ENCODE results near the gene BCL2L11.

BCL2L11 gene

DNA sequence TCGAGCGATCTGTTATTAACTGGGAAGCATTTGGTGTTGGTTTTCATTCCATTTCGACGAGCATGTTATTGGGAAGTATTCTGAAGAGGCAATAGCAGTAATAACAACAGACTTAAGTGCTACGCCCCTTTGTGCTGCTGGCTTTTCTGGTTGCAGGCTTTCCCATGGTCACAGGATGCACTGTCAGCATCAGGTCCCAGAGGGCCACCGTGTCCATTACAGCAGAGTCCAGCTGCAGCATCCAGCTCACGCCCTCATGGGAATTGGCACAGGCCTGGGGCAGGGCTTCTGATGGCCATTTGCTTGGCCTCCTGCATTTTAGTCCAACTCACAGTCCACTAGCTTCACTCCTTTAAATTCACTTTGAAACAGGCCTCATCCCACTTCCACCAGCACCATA lies 44.4 kb downstream of the BCL2L11 start:
- WGBS (ENCODE audit: insufficient coverage): 97% methylated on average over 7 of the region's 7 CpGs
- ChIA-PET POLR2A (no interaction called here), CTCF (no interaction called here)
- no peak for DNase-seq
- H3K9me3 ChIP-seq (ENCODE audit: control extremely low read depth in 1 of 5, control insufficient read depth in 4 of 5, insufficient read depth in 2 of 5, low read depth in 1 of 5, low read length in 4 of 5): no peaks in the 10 kb centered on the region
- H3K27me3 ChIP-seq (replicated peaks in 2 of 5; ENCODE audit: control insufficient read depth in 4 of 5, insufficient read depth in 5 of 5, low read length in 4 of 5): peaks cover 0 to 76% (median 29%) of the 10 kb centered on the region in 5 experiments
- H3K4me3 ChIP-seq (ENCODE audit: control insufficient read depth in 1 of 7, extremely low read depth in 1 of 7, insufficient read depth in 4 of 7, low read depth in 2 of 7, low read length in 6 of 7): no peak overlapping the region
- H3K4me1 ChIP-seq (ENCODE audit: control extremely low read depth in 1 of 4, control insufficient read depth in 4 of 4, insufficient read depth in 4 of 4, low read length in 3 of 4): peaks cover 0 to 19% (median 13%) of the 10 kb centered on the region in 4 experiments
- H3K36me3 ChIP-seq (ENCODE audit: control insufficient read depth in 4 of 4, insufficient read depth in 4 of 4, low read length in 3 of 4): peaks cover 0 to 14% (median 8%) of the 10 kb centered on the region in 4 experiments
- no peak overlapping the region for H3K27ac ChIP-seq (ENCODE audit: insufficient read depth in 1 of 2, low read depth in 1 of 2, low read length in 2 of 2, poor library complexity in 1 of 2, severe bottlenecking in 2 of 2)

DNA sequence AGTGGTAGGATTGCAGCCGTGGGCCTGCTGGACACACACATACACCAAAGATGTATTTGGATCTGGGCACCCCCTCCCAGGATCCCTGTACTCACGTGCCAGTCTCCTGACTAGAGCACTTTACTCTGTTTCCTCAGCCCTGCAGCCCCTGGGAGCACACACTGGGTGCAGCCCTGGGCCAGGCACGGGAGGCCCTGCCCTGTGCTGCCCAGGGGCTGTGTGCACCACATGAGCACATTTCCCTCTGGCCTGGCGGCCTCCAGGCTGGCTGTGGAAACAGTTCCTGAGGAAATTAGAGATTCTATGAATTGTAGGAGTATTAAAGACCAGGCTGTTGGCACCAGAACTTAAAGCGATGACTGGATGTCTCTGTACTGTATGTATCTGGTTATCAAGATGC lies 45.4 kb downstream of the BCL2L11 start:
- ChIA-PET CTCF (no interaction called here), POLR2A (no interaction called here)
- Histone ChIP-seq H3K27me3 (replicated peaks in 2 of 5; ENCODE audit: control insufficient read depth in 4 of 5, insufficient read depth in 5 of 5, low read length in 4 of 5) (peaks cover 0 to 72% (median 31%) of the 10 kb centered on the region in 5 experiments), H3K27ac (ENCODE audit: insufficient read depth in 1 of 2, low read depth in 1 of 2, low read length in 2 of 2, poor library complexity in 1 of 2, severe bottlenecking in 2 of 2) (no peak overlapping the region), H3K4me1 (ENCODE audit: control extremely low read depth in 1 of 4, control insufficient read depth in 4 of 4, insufficient read depth in 4 of 4, low read length in 3 of 4) (peaks cover 0 to 19% (median 13%) of the 10 kb centered on the region in 4 experiments), H3K36me3 (ENCODE audit: control insufficient read depth in 4 of 4, insufficient read depth in 4 of 4, low read length in 3 of 4) (peaks cover 0 to 14% (median 8%) of the 10 kb centered on the region in 4 experiments), H3K4me3 (ENCODE audit: control insufficient read depth in 1 of 7, extremely low read depth in 1 of 7, insufficient read depth in 4 of 7, low read depth in 2 of 7, low read length in 6 of 7) (no peak overlapping the region), H3K9me3 (ENCODE audit: control extremely low read depth in 1 of 5, control insufficient read depth in 4 of 5, insufficient read depth in 2 of 5, low read depth in 1 of 5, low read length in 4 of 5) (no peaks in the 10 kb centered on the region)
- 93% methylated on average over 3 of the region's 5 CpGs for WGBS (ENCODE audit: insufficient coverage)
- no peak for DNase-seq

DNA sequence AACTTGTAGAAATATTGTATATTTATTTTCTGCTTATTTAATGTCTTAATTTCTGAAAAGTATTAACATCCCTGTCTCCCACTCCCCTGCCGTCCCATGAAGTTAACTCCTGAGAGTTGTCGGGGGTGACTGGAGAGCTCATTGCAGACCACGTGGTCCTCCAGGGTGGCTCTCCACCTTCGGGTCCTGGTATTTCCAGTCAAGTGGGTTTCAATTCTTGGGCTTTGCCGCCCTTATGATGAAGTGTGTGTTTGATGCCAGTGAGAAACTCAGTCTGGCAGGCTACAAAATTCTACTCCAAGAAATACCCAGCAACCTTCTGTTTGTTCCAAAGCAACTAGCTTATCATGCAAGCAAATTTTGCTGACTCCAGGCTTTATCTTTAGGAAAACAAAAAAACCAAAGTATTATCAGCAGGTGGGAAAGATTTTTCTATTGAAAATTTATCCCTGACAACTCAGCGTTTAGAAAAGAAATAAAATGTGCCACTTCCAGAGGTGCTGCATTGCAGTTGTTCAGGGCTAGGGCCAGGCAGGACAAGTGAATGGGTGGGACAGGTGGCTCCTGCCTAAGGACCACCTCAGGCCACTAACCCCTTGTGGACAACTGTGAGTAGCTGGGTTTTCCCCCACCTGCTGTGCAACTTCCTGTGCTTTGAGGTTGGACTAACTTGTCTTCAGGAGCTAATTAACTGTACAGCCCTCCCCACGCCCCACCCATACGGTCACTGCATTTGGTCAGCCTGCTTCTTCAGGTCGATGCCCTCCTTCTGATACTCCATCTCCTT lies 46.6 kb downstream of the BCL2L11 start:
- Histone ChIP-seq H3K4me1 (ENCODE audit: control extremely low read depth in 1 of 4, control insufficient read depth in 4 of 4, insufficient read depth in 4 of 4, low read length in 3 of 4) (peaks cover 0 to 17% (median 12%) of the 10 kb centered on the region in 4 experiments), H3K27me3 (replicated peaks in 2 of 5; ENCODE audit: control insufficient read depth in 4 of 5, insufficient read depth in 5 of 5, low read length in 4 of 5) (peaks cover 0 to 72% (median 24%) of the 10 kb centered on the region in 5 experiments), H3K4me3 (ENCODE audit: control insufficient read depth in 1 of 7, extremely low read depth in 1 of 7, insufficient read depth in 4 of 7, low read depth in 2 of 7, low read length in 6 of 7) (no peak overlapping the region), H3K9me3 (ENCODE audit: control extremely low read depth in 1 of 5, control insufficient read depth in 4 of 5, insufficient read depth in 2 of 5, low read depth in 1 of 5, low read length in 4 of 5) (no peaks in the 10 kb centered on the region), H3K27ac (ENCODE audit: insufficient read depth in 1 of 2, low read depth in 1 of 2, low read length in 2 of 2, poor library complexity in 1 of 2, severe bottlenecking in 2 of 2) (no peak overlapping the region), H3K36me3 (ENCODE audit: control insufficient read depth in 4 of 4, insufficient read depth in 4 of 4, low read length in 3 of 4) (peaks cover 0 to 11% (median 8%) of the 10 kb centered on the region in 4 experiments)
- 98% methylated on average over 5 of the region's 9 CpGs for WGBS (ENCODE audit: insufficient coverage)
- ChIA-PET POLR2A (no interaction called here), CTCF (no interaction called here)
- no peak for DNase-seq

DNA sequence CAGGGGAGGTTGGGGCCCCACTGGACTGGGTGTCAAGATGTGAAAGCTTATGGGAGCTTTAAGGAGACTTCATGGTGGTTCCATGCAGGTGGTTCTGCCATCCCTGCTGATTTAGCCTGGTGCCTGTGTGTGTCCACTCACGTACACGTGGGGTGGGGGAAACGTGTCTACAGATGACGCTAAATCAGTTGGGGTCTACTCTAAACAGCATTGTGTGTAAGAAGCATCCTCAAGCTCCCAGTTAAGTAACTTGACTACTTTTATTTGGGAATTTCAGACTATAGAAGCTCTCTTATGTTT lies 47.1 kb downstream of the BCL2L11 start:
- ChIA-PET CTCF (no interaction called here), POLR2A (no interaction called here)
- H3K27me3 ChIP-seq (replicated peaks in 2 of 5; ENCODE audit: control insufficient read depth in 4 of 5, insufficient read depth in 5 of 5, low read length in 4 of 5): peaks cover 0 to 75% (median 27%) of the 10 kb centered on the region in 5 experiments
- H3K4me3 ChIP-seq (ENCODE audit: control insufficient read depth in 1 of 7, extremely low read depth in 1 of 7, insufficient read depth in 4 of 7, low read depth in 2 of 7, low read length in 6 of 7): no peak overlapping the region
- no peak overlapping the region for H3K27ac ChIP-seq (ENCODE audit: insufficient read depth in 1 of 2, low read depth in 1 of 2, low read length in 2 of 2, poor library complexity in 1 of 2, severe bottlenecking in 2 of 2)
- no peaks in the 10 kb centered on the region for H3K9me3 ChIP-seq (ENCODE audit: control extremely low read depth in 1 of 5, control insufficient read depth in 4 of 5, insufficient read depth in 2 of 5, low read depth in 1 of 5, low read length in 4 of 5)
- peaks cover 0 to 11% (median 8%) of the 10 kb centered on the region in 4 experiments for H3K36me3 ChIP-seq (ENCODE audit: control insufficient read depth in 4 of 4, insufficient read depth in 4 of 4, low read length in 3 of 4)
- WGBS (ENCODE audit: insufficient coverage): 94% methylated on average over 4 of the region's 4 CpGs
- no peak for DNase-seq
- peaks cover 0 to 16% (median 7%) of the 10 kb centered on the region in 4 experiments for H3K4me1 ChIP-seq (ENCODE audit: control extremely low read depth in 1 of 4, control insufficient read depth in 4 of 4, insufficient read depth in 4 of 4, low read length in 3 of 4)

DNA sequence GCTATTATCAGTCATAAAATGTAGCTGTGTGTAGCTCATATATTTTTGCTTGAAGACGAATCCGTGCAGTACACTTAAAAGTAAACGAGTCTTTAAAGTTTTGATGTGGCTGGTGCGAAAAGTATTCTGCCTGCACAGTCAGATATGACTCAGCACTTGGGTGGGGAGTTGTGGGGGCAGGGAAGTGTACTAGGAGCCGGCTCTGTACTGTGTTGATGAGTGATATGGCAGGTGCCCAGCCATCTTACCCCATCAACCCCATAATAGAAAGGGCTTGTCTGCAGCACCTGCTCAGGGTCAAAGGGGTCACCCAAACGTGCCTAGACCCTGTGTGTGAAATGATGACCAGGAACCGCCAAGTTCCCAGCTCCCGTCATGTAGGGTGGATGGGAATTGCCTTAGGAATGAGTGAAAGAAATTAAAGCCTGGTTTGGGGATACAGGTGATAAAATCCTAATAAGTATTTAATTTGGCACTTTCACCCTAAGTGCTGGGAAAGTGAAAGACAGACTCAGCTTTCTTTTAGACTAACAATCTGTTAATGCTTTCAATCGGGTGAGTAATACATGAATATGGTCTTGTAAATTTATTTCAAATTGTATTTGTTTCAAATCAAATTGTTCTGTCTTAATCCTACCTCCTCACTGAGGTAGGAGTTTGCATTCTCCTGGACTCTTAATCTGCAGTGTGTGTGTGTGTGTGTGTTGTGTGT lies 48.0 kb downstream of the BCL2L11 start:
- Histone ChIP-seq H3K4me1 (ENCODE audit: control extremely low read depth in 1 of 4, control insufficient read depth in 4 of 4, insufficient read depth in 4 of 4, low read length in 3 of 4) (peaks cover 0 to 10% (median 1%) of the 10 kb centered on the region in 4 experiments), H3K27me3 (replicated peaks in 2 of 5; ENCODE audit: control insufficient read depth in 4 of 5, insufficient read depth in 5 of 5, low read length in 4 of 5) (peaks cover 0 to 80% (median 28%) of the 10 kb centered on the region in 5 experiments), H3K4me3 (ENCODE audit: control insufficient read depth in 1 of 7, extremely low read depth in 1 of 7, insufficient read depth in 4 of 7, low read depth in 2 of 7, low read length in 6 of 7) (no peak overlapping the region), H3K36me3 (ENCODE audit: control insufficient read depth in 4 of 4, insufficient read depth in 4 of 4, low read length in 3 of 4) (peaks cover 0 to 11% (median 8%) of the 10 kb centered on the region in 4 experiments), H3K27ac (ENCODE audit: insufficient read depth in 1 of 2, low read depth in 1 of 2, low read length in 2 of 2, poor library complexity in 1 of 2, severe bottlenecking in 2 of 2) (no peak overlapping the region), H3K9me3 (ENCODE audit: control extremely low read depth in 1 of 5, control insufficient read depth in 4 of 5, insufficient read depth in 2 of 5, low read depth in 1 of 5, low read length in 4 of 5) (no peaks in the 10 kb centered on the region)
- ChIA-PET CTCF (no interaction called here), POLR2A (no interaction called here)
- WGBS (ENCODE audit: insufficient coverage): 65% methylated on average over 4 of the region's 9 CpGs
- peak; percentile 33 to 83 (median 80) for DNase-seq

DNA sequence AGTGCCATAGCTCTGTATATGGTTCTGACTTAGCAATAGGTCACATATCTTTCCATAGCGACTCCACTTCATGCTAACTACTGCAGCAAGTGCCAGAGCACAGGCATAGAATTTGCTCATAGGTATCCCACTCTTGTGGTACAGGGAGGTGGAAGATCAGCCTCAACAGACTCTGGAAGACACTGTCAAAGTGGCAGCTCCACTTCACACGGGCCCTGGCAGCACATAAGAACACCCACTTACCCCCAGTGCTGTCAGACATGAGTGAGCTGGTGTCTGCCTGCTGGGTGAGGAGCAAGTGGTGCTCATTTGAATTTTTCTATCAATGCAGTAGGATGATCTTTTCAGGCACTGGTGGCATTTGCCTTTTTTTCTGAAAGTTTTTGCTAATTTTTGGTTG lies 48.6 kb downstream of the BCL2L11 start:
- Histone ChIP-seq H3K27me3 (replicated peaks in 2 of 5; ENCODE audit: control insufficient read depth in 4 of 5, insufficient read depth in 5 of 5, low read length in 4 of 5) (peaks cover 0 to 79% (median 29%) of the 10 kb centered on the region in 5 experiments), H3K27ac (ENCODE audit: insufficient read depth in 1 of 2, low read depth in 1 of 2, low read length in 2 of 2, poor library complexity in 1 of 2, severe bottlenecking in 2 of 2) (no peak overlapping the region), H3K4me3 (ENCODE audit: control insufficient read depth in 1 of 7, extremely low read depth in 1 of 7, insufficient read depth in 4 of 7, low read depth in 2 of 7, low read length in 6 of 7) (no peak overlapping the region), H3K9me3 (ENCODE audit: control extremely low read depth in 1 of 5, control insufficient read depth in 4 of 5, insufficient read depth in 2 of 5, low read depth in 1 of 5, low read length in 4 of 5) (no peaks in the 10 kb centered on the region), H3K4me1 (ENCODE audit: control extremely low read depth in 1 of 4, control insufficient read depth in 4 of 4, insufficient read depth in 4 of 4, low read length in 3 of 4) (peaks cover 0 to 10% (median 1%) of the 10 kb centered on the region in 4 experiments), H3K36me3 (ENCODE audit: control insufficient read depth in 4 of 4, insufficient read depth in 4 of 4, low read length in 3 of 4) (peaks cover 0 to 11% (median 8%) of the 10 kb centered on the region in 4 experiments)
- DNase-seq: no peak
- ChIA-PET POLR2A (no interaction called here), CTCF (no interaction called here)
- 83% methylated on average over 1 of the region's 2 CpGs for WGBS (ENCODE audit: insufficient coverage)

DNA sequence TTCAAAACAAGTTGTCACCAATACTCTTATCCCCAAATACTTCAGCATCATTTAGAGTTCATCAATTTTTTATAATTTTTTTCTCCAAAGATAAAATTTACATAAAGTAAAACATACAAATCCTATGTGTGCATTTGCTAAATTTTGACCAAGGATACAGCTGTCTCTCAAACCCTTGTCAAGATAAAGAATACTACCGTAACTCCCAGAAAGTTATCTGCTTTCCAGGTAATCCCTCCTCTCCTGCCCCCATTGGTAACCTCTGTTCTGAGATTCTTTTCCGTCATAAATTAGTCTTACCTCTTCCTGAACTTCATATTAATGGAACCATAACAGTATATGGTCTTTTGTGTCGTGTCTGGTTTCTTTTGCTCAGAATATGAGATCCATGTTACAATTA lies 49.2 kb downstream of the BCL2L11 start:
- Histone ChIP-seq H3K4me1 (ENCODE audit: control extremely low read depth in 1 of 4, control insufficient read depth in 4 of 4, insufficient read depth in 4 of 4, low read length in 3 of 4) (peaks cover 0 to 10% (median 1%) of the 10 kb centered on the region in 4 experiments), H3K27ac (ENCODE audit: insufficient read depth in 1 of 2, low read depth in 1 of 2, low read length in 2 of 2, poor library complexity in 1 of 2, severe bottlenecking in 2 of 2) (no peak overlapping the region), H3K36me3 (ENCODE audit: control insufficient read depth in 4 of 4, insufficient read depth in 4 of 4, low read length in 3 of 4) (peaks cover 0 to 9% (median 7%) of the 10 kb centered on the region in 4 experiments), H3K9me3 (ENCODE audit: control extremely low read depth in 1 of 5, control insufficient read depth in 4 of 5, insufficient read depth in 2 of 5, low read depth in 1 of 5, low read length in 4 of 5) (no peaks in the 10 kb centered on the region), H3K27me3 (replicated peaks in 2 of 5; ENCODE audit: control insufficient read depth in 4 of 5, insufficient read depth in 5 of 5, low read length in 4 of 5) (peaks cover 0 to 77% (median 32%) of the 10 kb centered on the region in 5 experiments), H3K4me3 (ENCODE audit: control insufficient read depth in 1 of 7, extremely low read depth in 1 of 7, insufficient read depth in 4 of 7, low read depth in 2 of 7, low read length in 6 of 7) (no peak overlapping the region)
- CTCF ChIA-PET: interaction anchor here (0.6 kb wide), 1 partner anchor 12 kb away, joined by 3 read pairs; no protein-coding TSS in a partner anchor
- no peak for DNase-seq
- POLR2A ChIA-PET: no interaction called here
- WGBS (ENCODE audit: insufficient coverage): 92% methylated on average over 2 of the region's 3 CpGs
